Lower leg skin (tissue), 4 donors: ENCODE results near the gene ACAD8. TPM values are rescaled to one million over a fixed set of nuclear protein-coding genes. Genes with fewer than 3 reads are reported as not detected.

Experiments
- DNase-seq, 2 donors: peaks; one replicate each; pipeline ENCODE4 v3.0.0-alpha.2; 2019; ENCODE audit warnings: low spot score in 2 of 2
- H3K4me3 ChIP-seq: fragments of 200-600 bp; sonication (generic); 2 replicates; pipeline ENCODE4 v1.5.1; 2017; ENCODE audit warnings: mild to moderate bottlenecking, low read depth; ENCODE audit not compliant: poor library complexity, severe bottlenecking
- CTCF ChIP-seq, 3 donors: fragments of 450-650 bp; IDR thresholded peaks; one replicate each; pipeline ENCODE4 v1.5.1; 2016; ENCODE audit warnings: antibody characterized with exemption in 3 of 3, mild to moderate bottlenecking in 3 of 3, moderate library complexity in 2 of 3
- POLR2A ChIP-seq, 2 donors: fragments of 450-650 bp; IDR thresholded peaks; one replicate each; pipeline ENCODE4 v1.6.1; 2016 to 2017; ENCODE audit warnings: antibody characterized with exemption in 2 of 2, mild to moderate bottlenecking in 1 of 2, moderate library complexity in 1 of 2
- WGBS, 2 donors: methylation state at CpG; one replicate each; pipeline ENCODE4 v1.1.5; 2018; 5-methylcytosine and 5-hydroxymethylcytosine counted together
- intact Hi-C: fragments of 100-400 bp; cut with DNase I; formaldehyde crosslinking; loops from one replicate; pipeline ENCODE4 v1.15.0; 2023; ENCODE audit warnings: low total_unique reads
- total RNA-seq, 4 donors: library from RNA; depleted of rRNA; stranded (reverse); fragments of >200 nt; gene quantifications; one replicate each; pipeline ENCODE4 v1.1.0, GENCODE V29; 2016

Gene ACAD8
- total RNA-seq, 4 donors from 2014 or later, result 49.0 to 68.6 (median 58.6) TPM

GRCh38 chr11:134243913-134244312 lies 9.5 kb upstream of the ACAD8 start:
- 91% methylated on average over 4 of the region's 4 CpGs for WGBS, 2 donors
- intact Hi-C loops, result no loop called here
- H3K4me3 ChIP-seq, result no peak overlapping the region
- TF ChIP-seq CTCF (IDR thresholded peaks at IDR 0.05), result no peak
- no peak for TF ChIP-seq POLR2A (IDR thresholded peaks at IDR 0.05)
- DNase-seq, result peak in 1 of 2 donors; percentile 61

GRCh38 chr11:134244593-134244992 lies 8.8 kb upstream of the ACAD8 start:
- intact Hi-C loops, result no loop called here
- H3K4me3 ChIP-seq, result no peak overlapping the region
- no peak for DNase-seq
- TF ChIP-seq POLR2A (IDR thresholded peaks at IDR 0.05) (no peak), CTCF (IDR thresholded peaks at IDR 0.05) (no peak)
- WGBS, 2 donors, result 45 to 50% methylated on average over 7 of the region's 7 CpGs

- TF ChIP-seq CTCF (IDR thresholded peaks at IDR 0.05) (no peak), POLR2A (IDR thresholded peaks at IDR 0.05) (no peak)
- intact Hi-C loops, result no loop called here
- H3K4me3 ChIP-seq, result no peak overlapping the region
- no peak for DNase-seq
- 91 to 92% methylated on average over 14 of the region's 14 CpGs for WGBS, 2 donors
Measured at GRCh38 chr11:134245434-134245833, 7.9 kb upstream of the ACAD8 start.

GRCh38 chr11:134246100-134246499 lies 7.3 kb upstream of the ACAD8 start:
- DNase-seq, result no peak
- TF ChIP-seq POLR2A (IDR thresholded peaks at IDR 0.05) (no peak), CTCF (IDR thresholded peaks at IDR 0.05) (no peak)
- H3K4me3 ChIP-seq, result no peak overlapping the region
- intact Hi-C loops, result no loop called here
- WGBS, 2 donors, result 70 to 88% methylated on average over 11 of the region's 11 CpGs

- DNase-seq, result no peak
- intact Hi-C loops, result no loop called here
- TF ChIP-seq CTCF (IDR thresholded peaks at IDR 0.05), result no peak
- TF ChIP-seq POLR2A (IDR thresholded peaks at IDR 0.05), result no peak
- WGBS, 2 donors, result 81 to 83% methylated on average over 4 of the region's 4 CpGs
- no peak overlapping the region for H3K4me3 ChIP-seq
Measured at GRCh38 chr11:134246678-134247077, 6.7 kb upstream of the ACAD8 start.

GRCh38 chr11:134248910-134249480 lies 4.4 kb upstream of the ACAD8 start:
- intact Hi-C loops, result no loop called here
- TF ChIP-seq POLR2A (IDR thresholded peaks at IDR 0.05), result no peak
- TF ChIP-seq CTCF (IDR thresholded peaks at IDR 0.05), result no peak
- WGBS, 2 donors, result 67 to 70% methylated on average over 7 of the region's 7 CpGs
- no peak for DNase-seq
- H3K4me3 ChIP-seq, result no peak overlapping the region
